Osteoblast (primary cell): ENCODE results near the gene SCAF1. TPM values are rescaled to one million over a fixed set of nuclear protein-coding genes. Genes with fewer than 3 reads are reported as not detected.

Experiments used
- DNase-seq: peaks from one replicate; pipeline ENCODE4 v3.0.0; 2011; ENCODE audit warnings: low spot score, mixed read lengths; ENCODE audit not compliant: insufficient read length; ENCODE audit errors: missing footprints
- H2AFZ ChIP-seq: 2 replicates; pipeline ENCODE4 v1.6.0; 2011; ENCODE audit warnings: mild to moderate bottlenecking, low read length
- H3K27ac ChIP-seq: 2 replicates; pipeline ENCODE4 v1.5.1; 2011; ENCODE audit warnings: mild to moderate bottlenecking, low read depth, low read length, moderate library complexity
- H3K27me3 ChIP-seq: 2 replicates; pipeline ENCODE4 v1.6.0; 2012; ENCODE audit warnings: mild to moderate bottlenecking, control low read depth, inconsistent platforms, low read length, moderate library complexity; ENCODE audit not compliant: insufficient read depth
- H3K36me3 ChIP-seq: 2 replicates; pipeline ENCODE4 v1.5.1; 2011; ENCODE audit warnings: mild to moderate bottlenecking, low read length, control low read depth, moderate library complexity; ENCODE audit not compliant: insufficient read depth
- H3K4me1 ChIP-seq: 2 replicates; pipeline ENCODE4 v1.5.1; 2011; ENCODE audit warnings: mild to moderate bottlenecking, low read length, control low read depth, moderate library complexity; ENCODE audit not compliant: insufficient read depth
- H3K4me2 ChIP-seq: 2 replicates; pipeline ENCODE4 v1.6.0; 2011; ENCODE audit warnings: mild to moderate bottlenecking, low read length; ENCODE audit not compliant: insufficient read depth
- H3K4me3 ChIP-seq: fragments of 200-600 bp; sonication (generic); 3 replicates; pipeline ENCODE4 v1.5.1; 2012; ENCODE audit warnings: mild to moderate bottlenecking, low read length, inconsistent platforms; ENCODE audit not compliant: insufficient read depth
- H3K79me2 ChIP-seq: 2 replicates; pipeline ENCODE4 v1.6.0; 2012; ENCODE audit warnings: mild to moderate bottlenecking, low read length, control low read depth, inconsistent platforms; ENCODE audit not compliant: insufficient read depth
- H3K9me3 ChIP-seq: 2 replicates; pipeline ENCODE4 v1.5.1; 2011; ENCODE audit warnings: low read depth, low read length, control low read depth
- H4K20me1 ChIP-seq: 2 replicates; pipeline ENCODE4 v1.6.0; 2012; ENCODE audit warnings: mild to moderate bottlenecking, low read length, control low read depth; ENCODE audit not compliant: insufficient read depth
- CTCF ChIP-seq: IDR thresholded peaks from 2 replicates; pipeline ENCODE4 v1.5.1; 2011; ENCODE audit warnings: mild to moderate bottlenecking, low read depth, low read length, moderate library complexity; ENCODE audit errors: extremely low read depth
- total RNA-seq: library from RNA; depleted of rRNA; stranded (reverse); fragments of >200 nt; gene quantifications from 2 replicates; pipeline ENCODE4 v1.2.3, GENCODE V29; 2012

SCAF1 gene
- total RNA-seq, 1 donor = 14.8 TPM

DNA sequence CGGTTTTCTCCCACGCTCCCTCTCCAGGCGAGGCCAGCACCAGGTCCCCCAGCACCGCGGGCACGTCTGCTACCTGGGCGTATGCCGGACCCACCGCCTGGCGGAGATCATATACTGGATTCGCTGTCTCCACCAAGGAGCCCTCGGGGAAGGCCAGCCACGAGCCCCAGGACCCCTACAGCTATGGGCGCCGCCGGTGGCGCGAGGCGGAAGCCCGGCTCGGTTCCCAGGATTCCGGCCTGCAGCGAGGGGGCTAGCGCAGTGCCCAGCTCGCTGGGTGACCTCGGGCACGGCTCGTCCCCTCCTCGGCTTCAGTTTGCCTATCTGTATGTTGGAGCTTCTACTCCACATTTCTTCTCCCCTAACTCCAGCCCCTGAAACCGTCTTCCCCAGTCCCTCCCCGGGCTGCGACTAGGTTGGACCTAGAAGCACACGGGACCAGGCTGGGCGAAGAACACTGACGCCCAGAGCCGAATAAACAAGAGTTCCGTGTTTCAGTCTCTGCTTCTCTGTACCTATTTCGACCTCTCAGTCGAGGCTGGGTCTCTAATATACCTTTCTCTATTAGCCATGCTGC lies 48.2 kb downstream of the SCAF1 start:
- Histone ChIP-seq H4K20me1 (no peaks in the 10 kb centered on the region), H3K36me3 (peaks cover 11% of the 10 kb centered on the region), H3K4me1 (peaks cover 20% of the 10 kb centered on the region), H2AFZ (peak overlapping the region; percentile 93), H3K4me2 (peak overlapping the region; percentile 90), H3K79me2 (no peaks in the 10 kb centered on the region), H3K27me3 (no peaks in the 10 kb centered on the region), H3K9me3 (no peaks in the 10 kb centered on the region), H3K27ac (peak overlapping the region; percentile 15), H3K4me3 (peak overlapping the region; percentile 76)
- no peak for TF ChIP-seq CTCF
- DNase-seq = peak; percentile 86

DNA sequence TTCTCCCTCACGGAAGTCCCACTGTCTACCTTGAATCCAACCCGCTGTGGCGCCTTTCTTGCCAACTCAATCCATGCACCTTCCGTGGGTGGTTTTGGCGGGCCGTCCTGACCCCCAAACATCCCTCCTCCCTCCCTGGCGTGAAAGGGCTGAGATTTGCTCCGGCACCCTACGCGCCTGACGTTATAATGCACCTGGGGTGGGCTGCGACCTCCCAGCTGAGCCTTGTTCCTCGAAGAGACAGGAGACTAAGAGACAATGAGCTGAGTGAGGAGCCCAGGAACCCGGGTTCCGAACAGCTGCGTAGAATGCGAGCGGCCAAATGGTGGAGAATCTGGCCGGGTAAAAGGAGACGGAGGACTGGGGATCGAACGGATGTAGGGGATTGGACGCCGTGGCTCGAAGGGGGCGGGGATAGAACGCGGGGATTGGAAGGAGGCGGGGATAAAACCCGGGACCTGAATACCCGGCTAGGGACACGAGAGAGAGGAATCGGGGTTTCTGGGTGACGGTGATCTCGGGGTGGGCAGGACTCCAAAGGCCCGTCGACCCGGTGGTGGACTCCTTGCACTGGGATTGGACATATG lies 48.7 kb downstream of the SCAF1 start, which contains the start of gene CPT1C:
CPT1C (plus strand) TSS at position 461 of the 587 bp plus-strand sequence. CDS start 1,137 bp downstream, outside the sequence.
- H4K20me1 ChIP-seq = no peaks in the 10 kb centered on the region
- no peak for TF ChIP-seq CTCF

GRCh38 chr19:49691243-49692146 lies 49.5 kb downstream of the SCAF1 start:
- TF ChIP-seq CTCF = no peak
- Histone ChIP-seq H3K27ac (no peak overlapping the region), H2AFZ (peak overlapping the region; percentile 93)

More for the DNA sequence above, 48.7 kb downstream of the SCAF1 start, which contains the start of gene CPT1C:
- H3K9me3 ChIP-seq = no peaks in the 10 kb centered on the region
- peaks cover 20% of the 10 kb centered on the region for H3K4me1 ChIP-seq
- peak within 1 kb of the TSS; percentile 76 for H3K4me3 ChIP-seq
- no peaks in the 10 kb centered on the region for H3K27me3 ChIP-seq
- DNase-seq = peak; percentile 99
- peak within 1 kb of the TSS; percentile 15 for H3K27ac ChIP-seq
- peak within 1 kb of the TSS; percentile 90 for H3K4me2 ChIP-seq
- H3K36me3 ChIP-seq = peaks cover 5% of the 10 kb centered on the region
- peak within 1 kb of the TSS; percentile 93 for H2AFZ ChIP-seq
- H3K79me2 ChIP-seq = no peaks in the 10 kb centered on the region

More at GRCh38 chr19:49691243-49692146, 49.5 kb downstream of the SCAF1 start:
- Histone ChIP-seq H3K27me3 (no peaks in the 10 kb centered on the region), H3K9me3 (no peaks in the 10 kb centered on the region), H3K36me3 (no peaks in the 10 kb centered on the region), H3K79me2 (no peaks in the 10 kb centered on the region), H3K4me2 (peak overlapping the region; percentile 90), H4K20me1 (no peaks in the 10 kb centered on the region), H3K4me1 (peaks cover 20% of the 10 kb centered on the region), H3K4me3 (peak overlapping the region; percentile 76)
- peak; percentile 97 for DNase-seq
